Measurements from ENCODE around the gene COL17A1.

- TF ChIP-seq, protein P1, sequence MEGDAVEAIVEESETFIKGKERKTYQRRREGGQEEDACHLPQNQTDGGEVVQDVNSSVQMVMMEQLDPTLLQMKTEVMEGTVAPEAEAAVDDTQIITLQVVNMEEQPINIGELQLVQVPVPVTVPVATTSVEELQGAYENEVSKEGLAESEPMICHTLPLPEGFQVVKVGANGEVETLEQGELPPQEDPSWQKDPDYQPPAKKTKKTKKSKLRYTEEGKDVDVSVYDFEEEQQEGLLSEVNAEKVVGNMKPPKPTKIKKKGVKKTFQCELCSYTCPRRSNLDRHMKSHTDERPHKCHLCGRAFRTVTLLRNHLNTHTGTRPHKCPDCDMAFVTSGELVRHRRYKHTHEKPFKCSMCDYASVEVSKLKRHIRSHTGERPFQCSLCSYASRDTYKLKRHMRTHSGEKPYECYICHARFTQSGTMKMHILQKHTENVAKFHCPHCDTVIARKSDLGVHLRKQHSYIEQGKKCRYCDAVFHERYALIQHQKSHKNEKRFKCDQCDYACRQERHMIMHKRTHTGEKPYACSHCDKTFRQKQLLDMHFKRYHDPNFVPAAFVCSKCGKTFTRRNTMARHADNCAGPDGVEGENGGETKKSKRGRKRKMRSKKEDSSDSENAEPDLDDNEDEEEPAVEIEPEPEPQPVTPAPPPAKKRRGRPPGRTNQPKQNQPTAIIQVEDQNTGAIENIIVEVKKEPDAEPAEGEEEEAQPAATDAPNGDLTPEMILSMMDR (optimal IDR thresholded peaks at IDR 0.05 in 1 of 3, IDR thresholded peaks at IDR 0.05 in 1 of 3, conservative IDR thresholded peaks at IDR 0.05 in 1 of 3; ENCODE audit: extremely low read depth in 1 of 3, insufficient read depth in 2 of 3, low read length in 3 of 3) = no peak
- TF ChIP-seq EZH2 (IDR thresholded peaks at IDR 0.05; ENCODE audit: low read length) = no peak
Observed at GRCh38 chr10:104109908-104110662, 24.4 kb upstream of the COL17A1 start.
